ENCODE measurements around the gene MFNG. TPM values are rescaled to one million over a fixed set of nuclear protein-coding genes. Genes with fewer than 3 reads are reported as not detected.

The MFNG gene
- polyA plus RNA-seq, 10 donors: 4.2 to 9.6 (median 6.1) TPM

DNA sequence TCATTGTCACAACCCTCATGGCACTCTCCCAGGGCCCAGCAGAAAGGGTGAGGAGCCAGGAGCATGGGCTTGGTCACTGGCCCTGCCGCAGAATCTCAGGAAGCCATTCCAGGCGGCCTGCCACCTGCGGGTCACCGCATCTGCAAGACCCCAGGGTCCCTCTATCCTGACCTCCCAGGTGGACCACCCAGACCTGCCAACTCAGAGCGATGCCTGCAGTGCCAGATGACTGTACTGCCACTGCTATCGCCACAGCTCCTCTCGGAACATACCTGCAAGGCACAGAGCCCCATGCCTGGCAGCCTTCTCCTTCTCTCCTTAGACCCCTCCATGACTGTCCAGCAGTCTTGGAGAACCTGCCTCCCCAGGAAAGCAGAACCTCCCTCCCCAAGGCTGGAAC lies 32.5 kb downstream of the MFNG start:
- no peak for DNase-seq

DNA sequence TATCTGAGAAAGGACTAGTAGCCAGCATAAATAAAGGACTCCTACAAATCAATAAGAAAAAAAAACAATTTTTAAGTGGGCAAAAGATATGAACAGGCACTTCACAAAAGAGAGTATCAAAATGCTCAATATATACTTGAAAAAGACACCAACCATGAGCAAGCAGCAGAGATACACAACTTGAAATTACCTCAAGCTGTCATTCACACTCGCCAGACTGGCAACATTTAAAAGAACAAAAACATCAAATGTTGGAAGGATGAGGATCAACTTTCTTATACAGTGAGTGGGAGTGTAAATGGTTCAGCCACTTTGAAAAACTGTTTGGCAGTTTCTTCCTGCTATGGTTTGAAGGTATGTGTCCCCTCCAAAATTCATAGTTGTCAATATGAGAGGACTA lies 35.0 kb downstream of the MFNG start:
- no peak for DNase-seq

DNA sequence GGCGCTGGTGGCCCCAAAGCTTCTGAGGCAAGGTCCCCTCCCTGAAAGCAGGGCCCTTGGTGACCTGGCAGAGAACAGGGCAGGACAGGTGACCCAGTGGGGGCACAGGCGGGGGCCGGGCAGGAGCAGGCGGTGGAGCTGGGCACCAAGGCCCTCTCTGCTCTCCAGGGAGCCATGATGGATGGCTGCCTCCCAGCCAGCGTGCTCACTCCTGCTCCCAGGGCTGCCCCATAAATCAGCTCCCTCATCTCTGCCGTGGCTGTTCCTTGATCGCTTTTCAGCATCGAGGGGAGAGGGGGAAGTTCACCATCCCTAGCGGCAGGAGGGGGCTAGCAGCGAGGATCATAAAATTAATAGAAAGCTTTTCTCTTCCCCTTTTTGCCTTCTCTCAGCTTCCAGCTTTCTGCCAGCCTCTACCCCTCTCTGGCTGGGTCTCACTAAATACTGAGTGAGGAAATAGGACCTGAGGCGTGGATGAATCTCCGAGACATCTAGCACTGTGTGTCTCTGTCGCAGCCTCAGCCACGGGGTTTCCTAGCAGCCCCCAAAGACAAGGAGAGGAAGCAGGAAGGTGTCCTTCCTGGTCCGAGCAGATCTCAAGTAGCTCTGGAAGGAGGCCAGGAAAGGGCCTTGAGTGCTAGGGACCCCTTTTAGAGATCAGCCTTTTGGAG lies 36.7 kb downstream of the MFNG start:
- no peak for DNase-seq

DNA sequence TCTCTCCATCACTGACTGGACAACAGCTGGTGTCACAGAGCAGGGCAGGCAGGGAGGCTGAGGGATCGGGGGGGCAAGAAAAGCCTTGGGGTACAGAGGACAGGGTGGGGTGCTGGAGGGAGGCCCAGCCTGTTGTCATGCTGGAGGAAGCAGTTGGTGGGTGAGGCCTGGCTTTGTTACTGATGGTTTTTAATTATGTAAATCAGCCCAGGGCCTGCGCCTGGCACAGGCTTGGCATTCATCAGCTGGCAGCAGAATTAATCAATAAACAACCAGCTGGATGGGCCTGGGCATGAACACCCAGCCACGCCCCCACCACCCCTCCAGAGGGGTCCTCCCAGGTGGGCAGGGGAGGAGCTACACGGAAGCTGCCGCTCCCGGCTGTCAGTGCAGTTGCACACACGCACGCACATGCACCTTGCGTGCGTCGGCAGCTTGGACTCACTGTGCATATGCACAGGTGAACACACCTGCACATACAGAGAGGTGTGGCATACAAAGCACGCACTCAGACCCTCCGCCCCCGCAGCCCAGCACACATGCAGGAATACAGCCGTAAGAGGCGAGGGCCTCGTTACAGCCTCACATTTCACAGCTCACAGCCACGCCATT lies 37.6 kb downstream of the MFNG start:
- no peak for DNase-seq

DNA sequence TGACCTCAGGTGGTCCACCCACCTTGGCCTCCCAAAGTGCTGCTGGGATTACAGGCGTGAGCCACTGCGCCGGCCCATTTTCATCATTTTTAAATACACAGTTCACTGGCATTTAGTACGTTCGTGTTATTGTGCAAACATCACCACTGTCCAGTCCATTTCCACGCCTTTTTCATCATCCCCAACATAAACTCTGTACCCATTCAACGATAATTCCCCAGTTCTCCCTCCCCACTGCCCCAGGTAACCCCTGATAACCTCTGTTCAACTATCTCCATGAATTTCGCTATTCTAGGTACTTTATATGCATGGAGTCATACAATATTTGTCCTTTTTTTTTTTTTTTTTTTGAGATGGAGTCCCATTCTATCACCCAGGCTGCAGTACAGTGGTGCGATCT lies 40.7 kb downstream of the MFNG start:
- no peak for DNase-seq

DNA sequence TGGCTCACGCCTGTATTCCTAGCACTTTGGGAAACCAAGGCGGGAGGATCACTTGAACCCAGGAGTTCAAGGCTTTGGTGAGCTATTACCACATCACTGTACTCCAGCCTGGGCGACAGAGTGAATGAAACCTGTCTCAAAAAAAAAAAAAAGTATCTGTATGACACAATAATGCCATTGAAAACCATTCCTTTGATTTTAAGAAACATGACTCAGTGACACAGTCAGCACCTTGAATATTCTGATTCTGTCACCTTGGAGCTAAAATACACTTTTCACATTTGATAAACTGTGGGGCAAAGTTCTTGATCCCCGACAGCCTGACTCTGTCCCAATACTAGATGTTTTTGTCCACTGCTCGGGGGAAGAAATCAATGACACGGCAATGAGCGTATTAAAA lies 42.2 kb downstream of the MFNG start:
- no peak for DNase-seq

DNA sequence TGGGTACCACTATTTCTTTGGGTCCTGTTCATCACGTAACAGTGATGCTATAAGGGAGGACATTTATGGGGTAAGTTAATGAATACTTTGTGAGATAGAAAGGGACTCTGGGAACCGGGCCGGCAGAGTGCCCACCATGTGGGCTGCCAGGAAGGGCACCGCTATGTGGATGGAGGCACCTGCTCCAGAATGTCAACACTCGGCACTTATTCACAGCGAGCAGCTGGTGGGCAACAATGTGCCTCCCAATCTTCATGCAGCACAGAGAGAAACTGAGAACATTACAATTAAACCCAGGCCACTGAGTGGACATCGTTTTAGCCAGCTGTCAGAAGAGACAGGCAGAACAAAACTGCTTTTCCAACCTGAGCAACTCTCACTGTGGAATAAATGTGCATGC lies 43.1 kb downstream of the MFNG start:
- DNase-seq: no peak

DNA sequence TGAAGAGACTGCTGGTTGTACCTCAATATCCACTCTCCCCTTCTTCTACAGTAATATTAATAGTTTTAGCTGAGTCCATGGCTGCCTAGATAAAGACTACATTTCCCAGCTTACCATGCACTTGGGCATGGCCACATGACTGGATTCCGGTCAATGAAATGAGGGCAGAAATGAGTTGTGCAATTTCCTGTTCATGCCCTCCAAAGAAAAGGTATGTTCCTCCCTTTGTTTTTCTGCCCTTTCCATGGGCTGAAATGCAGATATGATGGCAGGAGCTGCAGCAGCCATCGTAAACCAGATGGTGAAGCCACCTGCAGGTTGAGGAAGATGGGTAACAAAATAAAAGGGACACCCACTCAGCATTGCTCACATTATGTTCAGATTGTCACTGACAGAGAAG lies 43.6 kb downstream of the MFNG start:
- no peak for DNase-seq

DNA sequence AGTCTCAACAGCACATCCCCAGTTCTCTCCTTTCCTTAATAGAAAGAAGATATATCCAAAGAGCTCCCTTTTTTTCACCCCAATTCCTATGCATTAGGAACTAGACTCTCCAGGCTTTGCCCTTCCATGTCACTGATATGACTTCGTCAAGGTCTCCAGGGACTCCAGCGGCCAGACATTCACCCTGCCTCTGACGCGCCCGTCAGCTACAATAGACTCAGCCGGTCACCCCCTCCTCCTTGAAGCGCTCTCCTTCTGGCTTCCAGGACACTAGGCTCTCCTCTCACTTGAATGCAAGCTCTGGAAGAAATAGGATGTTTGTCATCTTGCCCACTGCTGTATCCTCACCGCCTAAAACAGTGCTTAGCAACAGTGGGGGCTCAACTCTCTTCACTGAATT lies 44.0 kb downstream of the MFNG start:
- DNase-seq: no peak

DNA sequence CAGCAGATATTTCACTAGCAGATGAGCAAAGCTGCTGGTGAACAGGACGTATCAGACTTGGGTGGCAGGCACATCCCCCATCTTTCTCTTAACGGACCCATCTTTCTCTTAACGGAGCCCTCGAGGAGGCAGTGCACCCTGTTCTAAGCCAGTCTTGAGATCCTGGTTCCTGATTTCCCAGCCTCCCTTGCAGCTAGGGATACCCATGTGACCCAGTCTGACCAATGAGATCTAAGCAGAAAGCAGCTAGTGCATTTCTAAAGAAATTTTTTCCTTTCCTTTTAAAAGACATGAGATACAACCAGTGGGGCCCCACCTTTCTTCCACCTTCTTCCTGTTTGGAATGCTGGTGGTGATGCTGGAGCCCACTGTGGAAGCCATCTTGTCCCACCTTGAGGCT lies 45.3 kb downstream of the MFNG start:
- DNase-seq: no peak

DNA sequence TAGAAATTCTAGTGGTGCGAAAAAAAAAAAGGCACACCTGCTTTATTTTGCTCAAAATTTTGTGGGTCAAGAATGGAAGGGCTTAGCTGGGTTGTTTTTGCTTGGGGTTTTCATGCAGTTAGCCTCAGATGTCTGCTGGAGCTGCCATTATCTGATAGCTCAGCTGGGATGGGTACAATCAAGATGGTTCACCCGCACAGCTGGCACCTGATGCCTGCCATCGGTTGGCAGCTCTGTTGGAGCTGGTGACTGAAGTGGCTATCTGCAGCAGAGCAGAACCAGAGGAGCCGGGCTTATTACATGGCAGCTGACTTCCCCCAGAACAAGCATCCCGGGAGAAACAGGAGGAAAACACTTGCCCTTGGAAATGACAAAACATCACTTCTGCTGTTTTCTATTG lies 46.8 kb downstream of the MFNG start:
- no peak for DNase-seq

DNA sequence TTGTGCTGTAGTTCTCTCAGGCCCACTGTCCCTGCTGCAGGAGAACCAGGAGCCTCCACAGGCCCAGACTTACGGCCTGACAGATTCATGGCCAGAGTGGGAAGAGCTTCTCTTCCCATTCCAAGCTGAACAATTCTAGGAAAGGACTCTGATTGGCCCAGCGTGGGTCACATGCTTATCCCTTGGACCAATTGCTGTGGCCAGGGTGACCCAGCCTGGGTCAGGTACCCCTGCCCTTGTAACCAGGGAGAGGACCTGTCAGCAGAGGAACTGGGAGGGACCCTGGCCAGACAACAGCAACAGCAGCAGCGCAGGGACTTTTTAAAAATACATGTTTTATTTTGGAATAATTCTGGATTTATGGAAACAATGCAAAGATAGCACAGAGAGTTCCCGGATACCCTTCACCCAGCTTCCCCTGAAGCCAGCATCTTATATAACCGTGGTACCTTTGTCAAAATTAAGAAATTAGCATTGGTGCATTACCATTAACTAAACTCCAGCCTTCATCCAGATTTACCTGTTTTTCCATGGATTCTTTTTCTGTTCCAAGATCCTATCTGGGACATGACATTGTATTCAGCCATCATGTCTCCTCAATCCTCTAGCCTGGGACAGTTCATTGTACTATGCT lies 50.1 kb downstream of the MFNG start:
- DNase-seq: no peak

DNA sequence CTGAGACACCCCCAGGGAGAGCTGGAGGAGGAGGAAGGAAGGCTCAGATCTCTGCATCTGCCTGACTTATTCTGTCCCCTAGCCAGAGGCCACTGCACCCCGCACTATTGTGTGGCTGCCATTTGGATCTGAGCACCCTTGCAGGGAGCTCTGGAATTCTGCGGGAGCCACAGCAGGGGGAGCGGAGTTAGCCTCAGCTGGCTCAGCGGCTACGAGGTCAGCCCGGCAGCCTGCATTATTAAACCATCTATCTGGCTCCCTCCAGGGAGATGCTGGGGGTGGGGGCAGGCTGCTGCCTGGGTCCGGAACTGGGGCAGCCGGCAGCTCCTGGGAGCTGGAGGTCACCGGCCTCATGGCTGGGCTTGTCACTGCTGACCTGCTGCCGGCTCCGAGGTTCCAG lies 52.4 kb downstream of the MFNG start:
- peak in 1 of 3 donors; percentile 51 for DNase-seq

DNA sequence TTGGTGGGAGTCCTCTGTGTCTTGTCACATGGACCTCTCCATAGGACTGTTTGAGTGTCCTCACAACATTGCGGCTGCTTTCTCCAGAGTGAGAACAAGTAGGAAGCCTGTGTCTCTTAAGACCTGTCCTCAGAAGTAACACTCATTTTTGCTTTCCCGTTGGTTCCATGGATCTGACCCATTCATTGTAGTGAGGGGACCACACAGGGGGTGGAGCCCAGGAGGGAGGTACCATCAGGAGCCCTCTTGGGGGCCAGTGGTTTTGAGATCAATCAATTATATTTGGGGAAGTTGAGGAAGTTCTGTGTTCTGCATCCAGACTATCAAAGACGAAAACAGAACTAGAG lies 53.5 kb downstream of the MFNG start:
- no peak for DNase-seq

DNA sequence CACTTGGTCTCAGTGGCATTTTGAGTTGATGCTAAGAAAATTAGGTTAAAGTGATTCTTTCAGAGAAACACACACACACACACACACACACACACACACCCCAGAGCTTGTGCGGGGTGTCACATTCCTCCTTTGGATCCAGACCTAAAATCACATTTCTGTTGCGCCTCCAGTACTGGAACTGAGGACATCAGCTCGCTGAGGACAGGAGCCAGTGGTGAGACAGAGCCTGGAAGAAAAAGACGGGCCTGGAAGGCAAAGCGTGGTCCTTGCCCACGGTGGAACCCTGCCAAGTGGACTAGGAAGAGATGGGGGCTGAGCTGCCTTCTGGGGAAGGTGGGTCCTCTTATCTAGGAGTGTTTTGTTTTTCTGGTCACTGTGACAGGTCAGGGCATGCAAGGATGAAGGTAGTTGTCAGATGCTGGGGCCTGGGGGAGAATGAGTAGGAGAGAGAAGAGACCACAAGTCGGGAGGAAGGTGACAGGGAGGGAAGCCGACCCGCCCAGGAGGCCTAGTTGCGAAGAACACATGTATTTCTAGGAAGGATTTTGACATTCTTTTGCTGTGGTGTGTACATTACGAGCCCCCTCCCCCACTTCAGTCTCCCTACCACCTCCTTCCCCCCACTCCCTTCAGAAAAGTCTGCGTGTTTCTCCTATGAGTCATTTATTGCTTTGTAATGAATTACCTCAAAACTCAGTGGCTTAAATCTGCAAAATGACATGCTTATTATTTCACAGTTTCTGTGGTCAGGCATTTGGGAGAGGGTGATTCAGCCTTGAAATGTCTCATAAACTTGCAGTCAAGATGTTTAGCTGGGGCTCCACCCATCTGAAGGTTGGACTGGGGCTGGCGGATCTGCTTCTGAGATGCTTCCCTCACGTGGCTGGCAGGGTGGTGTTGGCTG lies 54.1 kb downstream of the MFNG start:
- peak in 1 of 3 donors; percentile 98 for DNase-seq

DNA sequence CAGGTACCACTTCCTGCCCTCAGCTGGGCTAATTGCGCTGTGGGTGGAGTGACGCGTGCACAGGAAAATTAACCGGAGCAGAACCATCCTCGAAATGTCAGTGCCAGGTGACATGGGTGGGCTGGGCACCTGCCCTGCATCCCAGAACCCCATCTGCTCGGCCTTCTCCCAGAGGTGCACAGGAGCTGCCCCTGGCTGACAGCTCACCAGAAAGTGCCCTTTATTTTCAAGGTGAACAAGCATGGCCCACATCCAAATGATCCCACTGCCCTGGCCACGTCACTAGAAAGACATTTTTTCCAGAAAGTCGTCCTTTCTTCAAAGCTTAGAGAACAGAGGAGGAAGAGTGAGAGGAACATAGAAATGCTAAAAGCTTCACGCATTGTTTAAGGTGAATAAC lies 54.8 kb downstream of the MFNG start:
- no peak for DNase-seq

DNA sequence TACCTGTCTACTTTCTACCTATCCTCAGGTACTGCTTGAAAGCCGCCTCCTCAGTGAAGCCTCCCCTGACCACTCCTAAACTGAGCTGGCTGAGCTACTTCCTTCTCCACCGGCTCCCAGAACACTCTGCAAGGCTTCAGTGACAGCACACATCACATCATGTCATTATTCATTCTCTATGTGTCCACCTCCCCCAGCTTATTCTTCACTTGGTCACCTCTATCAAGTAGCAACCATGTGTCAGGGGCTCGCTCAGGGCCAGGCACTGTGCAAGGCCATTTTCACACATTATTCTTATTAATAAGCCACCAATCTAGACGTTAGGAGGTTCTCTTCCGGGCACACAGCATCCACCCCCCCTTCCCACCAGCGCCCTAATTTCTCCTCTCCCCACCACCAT lies 55.2 kb downstream of the MFNG start:
- no peak for DNase-seq

DNA sequence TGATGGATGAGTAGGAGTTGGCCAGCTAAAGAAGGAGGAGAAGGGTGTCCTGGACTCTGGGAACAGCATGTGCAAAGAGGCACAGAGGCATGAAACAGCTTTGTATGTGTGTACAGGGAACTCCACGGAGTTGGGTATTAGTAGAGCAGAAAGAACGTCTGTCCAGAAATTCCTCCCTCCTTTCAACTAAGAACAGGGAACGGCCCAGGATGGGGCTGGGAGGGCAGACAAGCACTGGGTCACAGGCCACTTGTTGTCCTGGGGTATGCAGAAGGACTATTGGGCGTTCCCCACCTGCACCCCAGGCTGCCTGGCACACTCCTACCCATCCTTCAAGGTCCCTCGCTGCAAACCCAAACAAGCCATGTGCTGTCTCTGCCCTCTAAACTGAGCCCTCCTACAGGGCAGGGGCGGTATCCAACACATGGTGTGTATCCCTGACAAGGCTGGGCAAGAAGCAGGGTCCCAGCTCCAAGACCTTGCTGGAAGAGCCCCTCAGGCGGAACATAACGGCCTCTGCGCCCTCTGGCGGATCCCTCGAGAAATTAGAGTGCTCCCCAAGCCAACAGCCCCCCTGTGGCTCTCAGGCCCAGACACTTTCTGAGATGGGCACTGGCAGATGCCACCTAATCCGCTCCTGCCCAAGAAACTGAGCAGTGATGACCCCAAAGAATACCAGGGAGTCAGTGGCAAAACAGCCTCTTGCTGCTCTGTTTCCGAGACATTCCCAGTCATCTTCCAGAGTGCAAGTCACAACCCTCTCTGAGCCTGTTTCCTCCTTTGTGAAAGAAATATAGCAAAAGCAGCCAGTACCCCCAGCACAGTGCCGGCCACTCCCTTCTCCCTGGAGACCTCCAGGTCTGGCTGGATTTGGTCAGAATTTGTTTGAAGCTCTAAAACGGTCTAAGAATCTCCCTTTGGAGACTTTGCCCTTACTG lies 57.3 kb downstream of the MFNG start:
- peak in 1 of 3 donors; percentile 75 for DNase-seq

DNA sequence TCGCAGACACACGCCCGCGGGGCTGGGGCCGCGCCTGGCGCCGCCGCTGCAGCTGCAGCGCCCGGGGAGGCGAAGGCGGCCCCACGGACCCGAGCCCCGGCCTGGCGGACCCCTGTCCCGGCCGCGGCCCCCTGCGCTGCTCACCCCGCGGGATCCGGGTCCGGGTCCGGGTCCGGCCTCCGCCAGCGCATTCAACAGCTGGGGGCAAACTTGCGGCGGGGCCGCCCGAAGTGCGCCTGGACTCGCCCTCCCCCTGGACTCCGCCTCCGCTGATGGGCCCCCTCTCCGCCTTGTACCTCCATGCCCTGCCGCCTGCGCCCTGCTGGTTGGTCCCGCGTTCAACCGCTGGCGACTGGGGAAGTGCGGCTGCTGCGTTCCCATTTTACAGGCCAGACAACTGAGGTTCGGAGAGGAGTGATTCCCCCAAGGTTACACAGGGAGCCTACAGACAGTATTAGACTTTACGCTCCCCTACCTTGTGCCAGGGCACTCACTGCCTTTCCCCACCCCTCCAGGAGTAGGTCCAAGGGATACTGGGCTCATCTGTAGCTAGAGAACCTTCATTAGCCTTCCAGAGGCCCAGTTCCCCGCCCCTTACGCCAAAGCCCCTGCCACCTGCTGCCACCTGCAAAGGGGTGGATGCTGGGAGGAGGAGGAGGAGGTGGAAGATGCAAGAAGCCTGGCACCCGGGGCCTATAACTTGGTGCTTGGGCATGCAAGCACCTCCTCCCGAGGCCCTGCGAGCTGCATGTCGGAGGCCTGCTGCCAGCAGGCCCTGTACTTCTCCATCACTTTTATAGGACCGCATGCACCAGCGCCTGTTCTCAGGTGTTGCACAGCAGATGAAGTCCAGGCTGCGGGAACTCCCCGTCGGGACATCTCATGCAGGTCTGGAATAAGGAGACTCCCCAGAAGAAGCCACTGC lies 58.2 kb downstream of the MFNG start:
- DNase-seq: no peak

DNA sequence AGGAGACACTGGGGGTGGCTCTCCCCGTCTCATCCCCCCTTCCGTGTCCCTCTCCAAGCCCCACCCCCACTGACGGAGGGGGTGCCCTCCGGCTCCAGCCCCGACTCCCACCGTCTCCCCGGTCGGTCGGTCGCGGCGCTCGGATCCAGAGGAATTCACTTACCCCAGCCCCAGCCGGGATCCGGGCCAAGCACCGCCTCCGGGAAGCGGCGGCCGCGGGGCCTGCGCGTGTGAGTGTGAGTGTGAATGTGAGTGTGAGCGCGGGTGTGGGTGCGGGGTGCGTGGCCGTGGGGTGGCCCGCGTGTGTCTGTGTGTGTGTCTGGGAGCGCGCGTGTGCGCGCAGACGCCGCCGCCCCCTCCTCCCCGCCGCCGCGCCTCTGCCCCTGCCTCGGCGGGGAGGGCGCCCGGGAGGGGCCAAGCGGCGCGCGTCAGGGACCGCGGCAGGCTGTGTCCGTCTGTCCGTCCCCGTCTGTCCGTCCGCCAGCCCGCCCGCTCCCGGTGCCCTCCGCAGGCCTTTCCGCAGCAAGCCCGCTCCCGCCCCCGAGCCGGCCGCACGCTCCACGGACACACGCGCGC lies 59.0 kb downstream of the MFNG start, which contains the start of gene ELFN2:
Gene ELFN2 (minus strand): TSS at position 345 of the 576 bp plus-strand sequence. CDS start 51,945 bp downstream, outside the sequence.
- DNase-seq: peak in 2 of 3 donors; percentile 55 to 80

Measured in muscle of back (tissue), 11 donors.